ENCODE results near the gene RGS6.

DNA sequence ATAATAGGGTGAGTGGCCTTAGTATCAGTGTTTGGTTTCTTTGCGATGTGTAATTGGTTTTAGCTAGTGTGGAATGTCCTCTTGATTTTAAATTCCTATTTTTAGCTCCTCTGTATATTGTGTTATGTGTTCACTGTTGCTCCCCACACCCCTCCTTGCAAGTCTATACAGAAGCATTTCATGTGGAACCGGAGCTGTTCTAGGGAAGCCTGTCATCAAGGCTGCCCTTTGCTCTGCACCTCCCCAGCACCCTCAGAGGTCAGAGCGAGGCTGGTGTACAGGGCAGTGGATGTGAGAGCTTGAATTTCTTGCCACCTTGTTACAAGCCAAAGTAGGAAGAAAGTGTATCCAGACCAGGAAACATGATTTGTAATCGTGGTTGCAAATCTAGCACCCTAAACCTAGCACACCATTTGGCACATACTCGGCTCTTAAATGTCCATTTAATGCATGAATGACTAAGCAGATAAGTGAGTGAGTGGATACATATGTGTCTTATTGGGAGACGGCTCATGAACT lies 376.8 kb downstream of the RGS6 start:
- no peak for TF ChIP-seq POLR2AphosphoS5 (IDR thresholded peaks at IDR 0.05)
- TF ChIP-seq POLR2A (IDR thresholded peaks at IDR 0.05) = no peak
- TF ChIP-seq CTCF (IDR thresholded peaks at IDR 0.05) = no peak
